Central memory CD8-positive, alpha-beta T cell (primary cell): ENCODE data around the gene HOXB1.

Experiments used
- ATAC-seq: fragments of 150-1000 bp; cut with Tn5 transposase; replicated peaks from 2 replicates; pipeline ENCODE4 v1.10.0; 2022; ENCODE audit warnings: mild to moderate bottlenecking, moderate FRiP score, moderate number of reproducible peaks; ENCODE audit not compliant: poor library complexity, severe bottlenecking; ENCODE audit errors: extremely low read depth
- DNase-seq, 2 donors: peaks; one replicate each; pipeline ENCODE4 v3.0.0; 2021; ENCODE audit warnings: low spot score in 2 of 2
- H3K27ac Mint-ChIP-seq: one replicate; pipeline ENCODE4 v1.8.0; 2022; ENCODE audit warnings: low read depth, mild to moderate bottlenecking, moderate library complexity, mixed read lengths
- H3K27me3 Mint-ChIP-seq: one replicate; pipeline ENCODE4 v1.8.0; 2022; ENCODE audit warnings: mixed read lengths
- H3K36me3 Mint-ChIP-seq: one replicate; pipeline ENCODE4 v1.8.0; 2022; ENCODE audit warnings: mild to moderate bottlenecking, moderate library complexity, mixed read lengths; ENCODE audit not compliant: insufficient read depth
- H3K4me1 Mint-ChIP-seq: one replicate; pipeline ENCODE4 v1.8.0; 2022; ENCODE audit warnings: mixed read lengths
- H3K4me3 Mint-ChIP-seq: one replicate; pipeline ENCODE4 v1.8.0; 2022; ENCODE audit warnings: mild to moderate bottlenecking, moderate library complexity, mixed read lengths
- H3K9me3 Mint-ChIP-seq: one replicate; pipeline ENCODE4 v1.8.0; 2022; ENCODE audit warnings: mixed read lengths

Gene HOXB1

GRCh38 chr17:48548523-48549280 is 17.9 kb upstream of the HOXB1 start:
- ATAC-seq (no peak), DNase-seq (no peak)
- peaks cover 6% of the 10 kb centered on the region for H3K36me3 Mint-ChIP-seq
- peak overlapping the region; percentile 22 for H3K27ac Mint-ChIP-seq
- no peaks in the 10 kb centered on the region for H3K9me3 Mint-ChIP-seq
- no peak overlapping the region for H3K4me3 Mint-ChIP-seq
- H3K4me1 Mint-ChIP-seq, result peaks cover 9% of the 10 kb centered on the region
- H3K27me3 Mint-ChIP-seq, result peaks cover 19% of the 10 kb centered on the region

- no peak overlapping the region for H3K4me3 Mint-ChIP-seq
- ATAC-seq, result no peak
- no peak for DNase-seq
- H3K4me1 Mint-ChIP-seq, result peaks cover 10% of the 10 kb centered on the region
- peaks cover 8% of the 10 kb centered on the region for H3K36me3 Mint-ChIP-seq
- peaks cover 24% of the 10 kb centered on the region for H3K27me3 Mint-ChIP-seq
- no peak overlapping the region for H3K27ac Mint-ChIP-seq
- no peaks in the 10 kb centered on the region for H3K9me3 Mint-ChIP-seq
These were observed 17.2 kb upstream of the HOXB1 start for GRCh38 chr17:48547808-48548522.

GRCh38 chr17:48546924-48547807 is 16.4 kb upstream of the HOXB1 start:
- Mint-ChIP-seq H3K4me1 (peaks cover 18% of the 10 kb centered on the region), H3K9me3 (no peaks in the 10 kb centered on the region), H3K4me3 (no peak overlapping the region), H3K36me3 (peaks cover 10% of the 10 kb centered on the region), H3K27ac (no peak overlapping the region), H3K27me3 (peaks cover 32% of the 10 kb centered on the region)
- DNase-seq (no peak), ATAC-seq (no peak)

- DNase-seq (no peak), ATAC-seq (no peak)
- Mint-ChIP-seq H3K9me3 (no peaks in the 10 kb centered on the region), H3K4me3 (no peak overlapping the region), H3K27me3 (peaks cover 40% of the 10 kb centered on the region), H3K27ac (no peak overlapping the region), H3K4me1 (peaks cover 23% of the 10 kb centered on the region), H3K36me3 (peaks cover 16% of the 10 kb centered on the region)
These were observed 15.5 kb upstream of the HOXB1 start for GRCh38 chr17:48546137-48546923.

GRCh38 chr17:48545539-48545938 is 14.7 kb upstream of the HOXB1 start:
- H3K4me3 Mint-ChIP-seq, result peak overlapping the region; percentile 91
- ATAC-seq (no peak), DNase-seq (no peak)
- H3K36me3 Mint-ChIP-seq, result peaks cover 16% of the 10 kb centered on the region
- no peaks in the 10 kb centered on the region for H3K9me3 Mint-ChIP-seq
- H3K27ac Mint-ChIP-seq, result no peak overlapping the region
- H3K27me3 Mint-ChIP-seq, result peaks cover 48% of the 10 kb centered on the region
- H3K4me1 Mint-ChIP-seq, result peaks cover 28% of the 10 kb centered on the region

- H3K9me3 Mint-ChIP-seq, result no peaks in the 10 kb centered on the region
These were observed 14.2 kb upstream of the HOXB1 start, which contains the start of gene HOXB2 for GRCh38 chr17:48545022-48545375. Gene HOXB2 (minus strand): TSS chr17:48545109. CDS start chr17:48544911, 198 bp downstream.

GRCh38 chr17:48544349-48545021 is 13.7 kb upstream of the HOXB1 start:
- H3K4me1 Mint-ChIP-seq, result peaks cover 28% of the 10 kb centered on the region
- no peak for DNase-seq

More at GRCh38 chr17:48545022-48545375, 14.2 kb upstream of the HOXB1 start, which contains the start of gene HOXB2:
- H3K27ac Mint-ChIP-seq, result peak within 1 kb of the TSS; percentile 87
- H3K36me3 Mint-ChIP-seq, result peaks cover 16% of the 10 kb centered on the region
- peaks cover 28% of the 10 kb centered on the region for H3K4me1 Mint-ChIP-seq
- ATAC-seq, result no peak
- H3K4me3 Mint-ChIP-seq, result peak within 1 kb of the TSS; percentile 91
- H3K27me3 Mint-ChIP-seq, result peaks cover 48% of the 10 kb centered on the region
- DNase-seq, result no peak

GRCh38 chr17:48543854-48544348 is 13.1 kb upstream of the HOXB1 start:
- DNase-seq (no peak), ATAC-seq (peak; percentile 44)
- Mint-ChIP-seq H3K4me3 (peak overlapping the region; percentile 91), H3K9me3 (no peaks in the 10 kb centered on the region), H3K4me1 (peaks cover 28% of the 10 kb centered on the region), H3K27me3 (peaks cover 55% of the 10 kb centered on the region), H3K36me3 (peaks cover 16% of the 10 kb centered on the region), H3K27ac (peak overlapping the region; percentile 87)

More at GRCh38 chr17:48544349-48545021, 13.7 kb upstream of the HOXB1 start:
- Mint-ChIP-seq H3K9me3 (no peaks in the 10 kb centered on the region), H3K4me3 (peak overlapping the region; percentile 91), H3K27me3 (peaks cover 53% of the 10 kb centered on the region), H3K36me3 (peaks cover 16% of the 10 kb centered on the region), H3K27ac (peak overlapping the region; percentile 87)
- ATAC-seq, result no peak

GRCh38 chr17:48543107-48543853 is 12.5 kb upstream of the HOXB1 start:
- peak; percentile 49 for ATAC-seq
- DNase-seq, result peak; percentile 27 to 43
- H3K4me1 Mint-ChIP-seq, result peaks cover 28% of the 10 kb centered on the region
- H3K27ac Mint-ChIP-seq, result peak overlapping the region; percentile 98
- H3K9me3 Mint-ChIP-seq, result no peaks in the 10 kb centered on the region
- peaks cover 16% of the 10 kb centered on the region for H3K36me3 Mint-ChIP-seq
- H3K27me3 Mint-ChIP-seq, result peaks cover 55% of the 10 kb centered on the region
- H3K4me3 Mint-ChIP-seq, result peak overlapping the region; percentile 91

GRCh38 chr17:48542698-48543106 is 11.9 kb upstream of the HOXB1 start:
- peaks cover 28% of the 10 kb centered on the region for H3K4me1 Mint-ChIP-seq

More at GRCh38 chr17:48542698-48543106, 11.9 kb upstream of the HOXB1 start:
- Mint-ChIP-seq H3K9me3 (no peaks in the 10 kb centered on the region), H3K27ac (peak overlapping the region; percentile 98), H3K36me3 (peaks cover 16% of the 10 kb centered on the region), H3K27me3 (peaks cover 55% of the 10 kb centered on the region), H3K4me3 (peak overlapping the region; percentile 91)
- ATAC-seq, result no peak
- no peak for DNase-seq
